ENCODE results near the gene IRS1. TPM values are rescaled to one million over a fixed set of nuclear protein-coding genes. Genes with fewer than 3 reads are reported as not detected.

IRS1 gene
- total and polyA plus RNA-seq, 8 donors: 3.2 to 12.7 (median 5.5) TPM

GRCh38 chr2:226730481-226730880 lies 69.1 kb downstream of the IRS1 start:
- Histone ChIP-seq H3K9me3 (no peaks in the 10 kb centered on the region), H3K4me3 (no peak overlapping the region), H3K4me1 (peaks cover 14 to 29% (median 14%) of the 10 kb centered on the region in 3 donors), H3K27me3 (no peaks in the 10 kb centered on the region), H3K36me3 (no peaks in the 10 kb centered on the region), H3K27ac (no peak overlapping the region)
- WGBS, 2 donors: 79 to 80% methylated on average over 4 of the region's 4 CpGs
- no peak for FAIRE-seq
- TF ChIP-seq, protein P1, sequence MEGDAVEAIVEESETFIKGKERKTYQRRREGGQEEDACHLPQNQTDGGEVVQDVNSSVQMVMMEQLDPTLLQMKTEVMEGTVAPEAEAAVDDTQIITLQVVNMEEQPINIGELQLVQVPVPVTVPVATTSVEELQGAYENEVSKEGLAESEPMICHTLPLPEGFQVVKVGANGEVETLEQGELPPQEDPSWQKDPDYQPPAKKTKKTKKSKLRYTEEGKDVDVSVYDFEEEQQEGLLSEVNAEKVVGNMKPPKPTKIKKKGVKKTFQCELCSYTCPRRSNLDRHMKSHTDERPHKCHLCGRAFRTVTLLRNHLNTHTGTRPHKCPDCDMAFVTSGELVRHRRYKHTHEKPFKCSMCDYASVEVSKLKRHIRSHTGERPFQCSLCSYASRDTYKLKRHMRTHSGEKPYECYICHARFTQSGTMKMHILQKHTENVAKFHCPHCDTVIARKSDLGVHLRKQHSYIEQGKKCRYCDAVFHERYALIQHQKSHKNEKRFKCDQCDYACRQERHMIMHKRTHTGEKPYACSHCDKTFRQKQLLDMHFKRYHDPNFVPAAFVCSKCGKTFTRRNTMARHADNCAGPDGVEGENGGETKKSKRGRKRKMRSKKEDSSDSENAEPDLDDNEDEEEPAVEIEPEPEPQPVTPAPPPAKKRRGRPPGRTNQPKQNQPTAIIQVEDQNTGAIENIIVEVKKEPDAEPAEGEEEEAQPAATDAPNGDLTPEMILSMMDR (IDR thresholded peaks at IDR 0.05): no peak
- no peak for DNase-seq
- peak in 2 of 4 donors; percentile 24 to 30 for ATAC-seq
- intact Hi-C loops (cut with DNase I): no loop called here

- Histone ChIP-seq H3K4me3 (no peak overlapping the region), H3K27me3 (no peaks in the 10 kb centered on the region), H3K36me3 (no peaks in the 10 kb centered on the region), H3K9me3 (no peaks in the 10 kb centered on the region), H3K4me1 (peaks cover 12 to 21% (median 14%) of the 10 kb centered on the region in 3 donors), H3K27ac (no peak overlapping the region)
- 67 to 80% methylated on average over 1 of the region's 1 CpG for WGBS, 2 donors
- ATAC-seq (peak in 2 of 4 donors; percentile 8 to 17), DNase-seq (no peak), FAIRE-seq (no peak)
- TF ChIP-seq, protein P1 (IDR thresholded peaks at IDR 0.05): no peak
- intact Hi-C loops (cut with DNase I): no loop called here
Observed at GRCh38 chr2:226728996-226729395, 70.6 kb downstream of the IRS1 start.

DNA sequence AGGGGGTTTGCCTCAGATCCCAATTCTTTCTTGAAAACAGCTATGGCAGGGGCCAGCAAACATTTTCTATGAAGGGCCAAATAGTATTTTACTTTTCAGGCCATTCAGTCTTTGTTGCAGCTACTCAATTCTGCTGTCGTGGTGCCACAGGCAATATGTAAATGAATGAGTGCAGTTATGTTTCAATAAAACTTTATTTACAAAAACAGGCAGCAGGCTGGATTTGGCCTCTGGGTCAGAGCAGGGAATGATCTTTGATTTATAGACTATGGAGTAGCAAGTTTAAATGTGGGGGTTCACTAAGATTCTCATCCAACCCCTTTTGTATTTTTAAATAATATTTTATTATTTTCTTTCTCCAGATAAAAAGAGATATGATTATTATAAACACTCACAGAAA lies 72.4 kb downstream of the IRS1 start:
- Histone ChIP-seq H3K4me3 (no peak overlapping the region), H3K27ac (no peak overlapping the region), H3K36me3 (no peaks in the 10 kb centered on the region), H3K27me3 (no peaks in the 10 kb centered on the region), H3K4me1 (peaks cover 0 to 7% (median 5%) of the 10 kb centered on the region in 3 donors), H3K9me3 (no peaks in the 10 kb centered on the region)
- ATAC-seq: no peak
- WGBS, 2 donors: 68 to 72% methylated on average over 1 of the region's 1 CpG
- DNase-seq: no peak
- TF ChIP-seq, protein P1 (IDR thresholded peaks at IDR 0.05): no peak
- no peak for FAIRE-seq
- intact Hi-C loops (cut with DNase I): no loop called here

DNA sequence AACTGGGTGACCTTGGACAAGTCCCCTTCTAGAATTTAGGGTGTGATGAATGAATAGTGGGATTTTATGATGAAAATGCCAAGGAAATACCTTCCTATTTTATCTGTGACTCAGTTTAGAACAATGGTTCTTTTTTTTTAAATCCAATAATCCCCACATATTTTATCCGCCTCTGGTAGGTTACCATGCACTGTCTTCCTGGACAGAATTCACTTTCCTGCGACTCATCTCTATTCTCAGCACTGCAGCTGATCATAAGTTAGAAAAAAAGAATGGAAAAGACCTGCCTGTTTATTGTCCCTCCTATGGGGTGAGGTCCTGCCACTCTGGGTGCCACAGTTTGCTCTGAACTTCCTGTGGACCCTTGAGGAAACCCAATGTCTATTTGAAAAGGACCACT lies 73.1 kb downstream of the IRS1 start:
- no peak for DNase-seq
- no peak overlapping the region for H3K27ac ChIP-seq
- no peak for ATAC-seq
- peaks cover 0 to 7% (median 5%) of the 10 kb centered on the region in 3 donors for H3K4me1 ChIP-seq
- no peaks in the 10 kb centered on the region for H3K27me3 ChIP-seq
- no peaks in the 10 kb centered on the region for H3K9me3 ChIP-seq
- intact Hi-C loops (cut with DNase I): no loop called here
- H3K36me3 ChIP-seq: no peaks in the 10 kb centered on the region
- no peak for FAIRE-seq
- 86% methylated on average over 2 of the region's 2 CpGs for WGBS, 2 donors
- no peak overlapping the region for H3K4me3 ChIP-seq
- TF ChIP-seq, protein P1 (IDR thresholded peaks at IDR 0.05): no peak

GRCh38 chr2:226725126-226725860 lies 74.3 kb downstream of the IRS1 start:
- TF ChIP-seq, protein P1 (IDR thresholded peaks at IDR 0.05): no peak
- Histone ChIP-seq H3K27me3 (no peaks in the 10 kb centered on the region), H3K27ac (no peak overlapping the region), H3K36me3 (no peaks in the 10 kb centered on the region), H3K4me1 (peaks cover 0 to 7% (median 5%) of the 10 kb centered on the region in 3 donors), H3K4me3 (no peak overlapping the region), H3K9me3 (no peaks in the 10 kb centered on the region)
- intact Hi-C loops (cut with DNase I): no loop called here
- 74 to 75% methylated on average over 10 of the region's 10 CpGs for WGBS, 2 donors
- DNase-seq (no peak), ATAC-seq (no peak), FAIRE-seq (no peak)

Measured in pancreas (tissue), 10 donors.